DMS 273 treated with DMSO at 0.1 percent for 48 hours (cell line): Measurements from ENCODE around the gene EPHA4.

ENCODE experiments used
- DNase-seq: peaks from one replicate; lab custom pipeline; 2025; lab: John Stamatoyannopoulos, UW

EPHA4 gene

DNA sequence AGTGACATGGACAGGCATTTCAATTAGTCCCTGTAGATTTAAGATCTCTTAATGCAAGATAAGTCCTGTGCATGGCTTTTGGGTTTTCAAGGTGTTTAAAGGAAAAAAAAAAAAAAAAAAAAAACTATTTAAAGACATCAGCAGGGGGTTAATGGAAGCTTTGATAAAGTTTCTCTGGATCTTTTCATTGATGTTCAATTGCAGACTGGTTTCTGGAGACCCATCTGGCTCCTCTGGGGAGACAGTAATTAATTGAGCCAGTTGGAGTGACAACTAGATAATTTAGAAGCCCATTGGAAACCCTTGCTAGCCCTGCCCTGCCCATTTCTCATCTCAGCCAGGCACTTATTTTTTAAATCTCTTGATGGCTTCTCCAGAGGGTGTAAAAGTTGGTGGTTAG lies 98.7 kb downstream of the EPHA4 start:
- DNase-seq: no peak

DNA sequence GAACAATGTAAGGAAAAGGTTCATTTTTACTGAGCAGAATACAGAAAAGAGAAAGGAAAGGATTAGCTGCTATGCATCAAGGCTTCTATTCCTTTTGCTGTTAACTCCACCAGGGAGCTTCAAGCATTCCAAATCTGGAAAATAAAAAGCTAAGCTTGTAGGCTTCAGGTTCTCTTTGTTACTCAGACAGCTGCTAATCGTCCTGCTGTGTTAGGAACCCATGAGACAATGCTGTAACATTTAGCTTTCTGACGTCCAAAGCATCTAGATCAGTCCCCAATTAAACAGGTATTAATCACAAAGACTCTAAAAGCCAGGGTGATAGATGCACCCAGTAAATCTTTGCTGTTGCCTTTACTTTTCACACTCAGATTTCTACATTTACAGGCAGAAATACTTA lies 103.8 kb downstream of the EPHA4 start:
- DNase-seq: no peak

DNA sequence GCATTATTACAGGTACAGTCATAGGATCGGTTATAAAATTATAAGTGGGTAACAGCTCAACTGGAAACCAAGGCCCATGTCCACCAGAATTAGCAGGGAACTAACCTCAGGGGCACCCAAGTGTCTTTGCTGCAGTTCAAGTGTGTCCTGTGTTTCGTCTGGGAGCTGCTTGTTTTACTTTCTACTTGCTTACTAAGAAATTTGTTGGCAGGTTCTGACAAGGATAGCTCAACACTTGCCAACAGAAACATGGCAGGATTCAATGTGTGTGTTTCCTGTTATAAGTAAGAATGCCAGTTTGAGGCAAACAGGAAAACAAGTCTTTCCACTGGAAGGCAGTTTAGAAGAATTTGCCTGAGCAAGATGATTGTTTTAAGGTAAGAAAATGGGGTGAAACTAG lies 104.5 kb downstream of the EPHA4 start:
- no peak for DNase-seq

DNA sequence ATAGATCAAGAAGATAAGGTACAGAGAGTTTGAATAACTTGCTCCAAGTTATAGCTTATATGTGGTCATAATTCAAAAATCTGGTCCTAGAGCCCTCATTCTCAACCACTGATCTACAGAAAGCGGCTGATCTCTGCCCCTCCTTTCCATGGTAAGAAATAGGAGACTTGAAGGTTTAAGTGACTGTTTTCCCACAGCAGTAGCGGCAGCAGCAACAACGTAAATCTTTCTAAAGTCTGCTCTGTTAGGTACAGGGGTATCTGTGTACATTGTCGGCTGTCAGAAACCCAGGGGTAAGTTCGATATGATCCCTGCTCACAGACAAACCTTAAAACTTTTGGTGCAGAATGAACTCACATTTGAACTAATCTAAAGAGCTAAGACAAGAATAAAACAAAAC lies 105.4 kb downstream of the EPHA4 start:
- DNase-seq: no peak

DNA sequence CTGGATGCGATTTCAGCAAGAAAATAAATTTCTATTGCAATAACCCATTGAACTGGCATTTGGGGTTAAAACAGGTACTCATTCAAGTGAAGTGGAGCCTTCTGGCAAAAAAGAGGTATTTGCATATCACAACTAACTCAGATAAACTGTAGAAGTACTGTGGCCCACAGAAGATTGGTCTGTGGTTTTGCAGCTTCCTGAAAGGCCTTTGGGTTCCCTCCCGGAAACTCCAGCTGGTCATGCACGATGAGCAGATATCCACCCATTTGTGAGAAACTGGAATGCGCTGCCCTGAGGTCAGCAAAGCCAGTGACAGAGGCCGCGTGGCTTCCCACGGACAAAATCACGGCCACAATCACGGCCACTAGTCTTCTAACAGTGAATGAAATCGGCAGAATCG lies 106.3 kb downstream of the EPHA4 start:
- no peak for DNase-seq

DNA sequence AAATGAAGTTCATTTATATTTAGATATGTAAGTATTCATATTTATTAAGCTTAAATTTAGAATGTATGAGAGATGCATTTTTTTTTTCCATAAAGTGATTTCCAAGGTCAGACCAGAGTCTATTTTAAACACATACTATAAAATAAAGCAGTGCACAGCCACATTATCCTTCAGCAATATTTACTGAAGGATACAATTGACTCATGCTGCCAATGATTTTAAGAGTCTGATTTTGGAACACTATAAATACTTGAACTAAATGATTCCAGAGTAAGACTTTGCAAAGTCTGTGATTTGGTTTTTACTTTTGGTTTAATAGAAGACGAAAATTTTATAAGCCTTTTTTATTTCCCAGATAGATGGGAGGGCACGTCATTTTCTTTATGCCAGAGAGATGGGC lies 107.1 kb downstream of the EPHA4 start:
- no peak for DNase-seq

DNA sequence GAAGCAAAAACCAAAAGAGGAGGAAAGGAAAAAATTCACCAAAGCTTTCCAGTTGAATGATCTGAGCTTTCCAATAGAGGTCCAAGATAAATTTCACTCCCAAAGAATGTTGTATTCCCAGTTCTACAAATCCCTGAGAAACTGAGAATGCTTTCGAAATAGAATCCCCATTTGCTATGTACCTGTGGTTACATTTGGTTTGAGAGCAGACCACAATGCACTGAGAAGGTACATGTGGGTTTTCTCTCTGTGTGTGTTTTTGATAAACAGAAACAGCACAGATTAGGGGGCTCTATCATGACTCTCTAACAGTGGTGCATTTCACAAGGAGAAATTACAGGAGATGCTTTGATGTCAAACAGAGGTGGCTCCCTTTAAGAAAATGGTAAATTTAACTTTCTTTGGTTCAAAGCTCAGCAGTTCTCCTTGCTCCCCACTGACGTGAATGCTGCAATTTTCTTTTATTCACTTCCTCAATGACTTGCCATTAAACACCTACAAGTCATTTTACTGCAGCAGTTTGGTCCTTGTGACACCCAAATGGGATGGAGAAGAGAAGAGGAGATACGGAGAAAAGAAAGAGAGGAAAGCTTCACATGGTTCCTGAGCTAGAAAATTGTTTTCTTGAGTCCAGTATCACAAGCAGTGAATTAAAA lies 108.7 kb downstream of the EPHA4 start:
- no peak for DNase-seq

DNA sequence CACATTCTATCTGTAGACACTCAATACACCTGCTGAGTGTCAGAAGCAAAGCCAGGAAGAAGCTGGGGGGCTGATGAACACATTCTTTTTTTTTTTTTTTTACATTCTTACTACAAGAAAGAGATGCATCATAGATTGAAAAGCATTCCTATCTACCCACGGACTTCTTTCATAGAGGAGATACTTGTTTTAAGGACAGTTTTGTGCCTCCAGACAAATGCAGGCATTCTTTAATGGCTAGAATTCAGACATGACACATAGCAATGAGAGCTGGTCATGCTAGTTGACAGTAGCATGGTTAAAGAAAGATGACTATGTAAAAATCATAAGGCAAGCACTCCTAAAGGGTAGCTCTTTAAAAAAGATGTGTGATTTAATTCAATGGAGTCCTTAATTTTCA lies 110.2 kb downstream of the EPHA4 start:
- no peak for DNase-seq

DNA sequence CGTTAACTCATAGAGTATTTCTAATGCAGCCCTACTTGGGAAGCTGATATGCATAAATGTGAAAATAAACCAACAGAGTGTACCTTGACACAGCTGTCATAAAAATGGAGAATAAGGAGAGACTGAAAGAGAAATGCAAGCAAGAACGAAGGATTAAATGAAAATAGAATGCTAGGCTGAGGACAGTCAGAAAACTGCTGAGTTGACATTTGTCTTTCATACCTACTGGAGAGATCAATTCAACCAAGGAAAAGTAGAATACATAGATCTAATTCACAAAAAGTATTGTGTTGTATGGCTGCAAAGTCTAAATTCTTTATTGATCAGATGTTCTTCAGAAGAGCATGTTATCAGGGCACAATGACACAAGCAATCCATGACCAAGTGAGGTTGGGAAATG lies 112.0 kb downstream of the EPHA4 start:
- no peak for DNase-seq

DNA sequence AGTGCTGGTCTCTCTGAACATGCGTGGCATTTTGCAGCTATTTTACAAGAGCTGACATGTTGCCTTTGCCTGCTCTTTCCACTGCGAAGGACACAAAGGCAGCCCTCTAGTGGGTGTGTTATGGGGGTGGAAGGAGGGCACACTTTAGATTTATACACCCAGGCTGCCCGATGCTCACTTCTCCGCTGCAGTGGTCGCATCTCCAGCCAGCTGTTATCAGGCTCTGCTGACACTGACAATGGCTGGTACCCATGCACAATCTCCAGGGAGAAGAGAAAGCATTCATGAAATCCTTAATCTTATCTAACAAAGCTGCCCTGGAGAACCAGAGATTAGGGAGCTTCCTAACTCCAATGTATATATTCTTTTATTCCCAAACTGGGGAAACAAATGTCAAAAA lies 113.5 kb downstream of the EPHA4 start:
- no peak for DNase-seq

DNA sequence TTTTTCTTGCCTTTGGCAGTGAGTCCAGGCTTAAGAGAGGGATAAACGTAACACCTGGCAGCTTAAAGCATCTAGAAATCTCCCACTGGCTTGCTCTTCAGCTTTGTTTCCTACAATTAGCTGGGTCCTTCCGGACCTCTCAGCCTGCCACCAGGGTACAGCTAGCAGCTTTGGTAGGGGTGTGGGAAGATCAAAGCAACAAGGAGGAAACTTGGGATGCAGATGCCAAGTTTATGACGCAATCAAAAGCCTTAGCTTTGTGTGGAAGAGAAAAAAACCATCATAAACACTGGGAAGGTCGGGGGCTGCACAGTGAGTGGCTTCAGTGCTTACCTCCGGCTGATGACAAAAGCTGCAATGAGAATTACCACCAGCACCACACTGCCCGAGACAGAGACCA lies 116.9 kb downstream of the EPHA4 start:
- no peak for DNase-seq

DNA sequence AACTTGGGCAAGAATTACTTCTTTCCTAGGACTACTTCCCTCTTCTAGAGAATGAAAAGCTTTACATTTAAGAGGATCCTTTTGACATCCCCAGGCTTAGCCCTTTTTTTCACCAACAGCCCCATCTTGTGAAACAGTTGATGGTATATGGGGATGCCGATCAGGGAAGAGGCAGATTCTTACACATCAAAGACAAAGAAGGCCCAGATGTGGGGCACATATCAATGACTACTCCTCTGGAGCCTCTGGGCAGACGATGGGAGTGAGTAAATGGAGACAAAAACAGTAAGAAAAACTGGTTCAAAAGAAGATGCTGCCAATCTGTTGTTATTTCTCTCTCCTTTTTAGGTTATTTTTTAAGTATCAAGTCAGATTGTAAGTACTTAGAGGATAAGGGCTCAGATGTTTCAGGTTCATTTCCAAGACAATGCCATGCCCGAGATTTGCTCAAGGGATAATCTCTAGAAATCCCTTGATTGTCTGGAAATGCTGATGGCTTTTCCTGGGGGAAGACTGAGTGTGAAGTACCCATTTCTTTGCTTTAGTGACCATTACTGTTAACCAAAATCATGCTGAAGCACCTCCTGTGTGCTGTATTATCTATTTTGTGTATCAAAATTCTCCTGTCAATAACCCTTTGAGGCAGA lies 117.5 kb downstream of the EPHA4 start:
- no peak for DNase-seq

DNA sequence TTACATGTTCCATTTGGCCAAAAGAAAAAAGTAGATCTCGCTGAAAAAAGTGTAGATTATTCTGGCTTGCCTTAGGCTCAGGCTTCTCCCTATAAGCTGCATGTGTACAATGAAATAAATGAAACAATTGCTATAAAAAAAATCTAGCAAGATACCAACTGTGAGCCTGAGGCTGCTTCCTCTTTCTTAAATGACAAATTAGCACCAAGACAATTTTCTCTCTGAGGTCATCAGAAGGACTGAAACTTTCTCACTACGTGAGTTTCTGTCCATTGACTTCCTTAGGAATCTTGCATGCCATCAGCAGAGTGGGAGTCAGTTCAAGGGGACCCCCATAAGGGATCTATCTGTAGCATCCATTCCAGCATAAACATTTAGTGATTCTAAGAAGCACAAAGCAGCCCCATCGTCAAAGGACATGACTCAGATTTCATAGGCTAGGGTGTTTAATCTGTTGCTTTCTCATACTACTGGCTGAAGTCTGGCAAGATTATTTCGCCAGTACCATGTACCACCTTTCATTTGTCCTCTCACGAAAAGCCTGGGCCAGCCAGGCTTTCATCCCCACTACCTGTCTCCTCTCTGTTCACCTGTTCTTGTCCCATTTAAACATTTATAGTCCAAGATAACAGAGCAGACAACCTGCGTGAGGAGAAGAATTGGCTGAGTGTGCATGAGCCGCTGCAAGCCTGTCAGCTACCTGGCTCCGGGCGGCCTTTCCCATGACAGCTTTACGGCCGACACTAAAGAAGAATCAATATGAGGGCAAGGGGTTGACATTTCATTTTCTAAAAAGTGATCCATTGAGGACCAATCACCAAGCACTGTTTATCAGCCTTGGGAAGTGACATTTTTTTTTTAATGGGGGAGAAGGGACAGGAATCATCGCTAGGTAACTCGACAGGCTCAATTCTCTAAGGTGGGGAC lies 120.0 kb downstream of the EPHA4 start:
- no peak for DNase-seq

DNA sequence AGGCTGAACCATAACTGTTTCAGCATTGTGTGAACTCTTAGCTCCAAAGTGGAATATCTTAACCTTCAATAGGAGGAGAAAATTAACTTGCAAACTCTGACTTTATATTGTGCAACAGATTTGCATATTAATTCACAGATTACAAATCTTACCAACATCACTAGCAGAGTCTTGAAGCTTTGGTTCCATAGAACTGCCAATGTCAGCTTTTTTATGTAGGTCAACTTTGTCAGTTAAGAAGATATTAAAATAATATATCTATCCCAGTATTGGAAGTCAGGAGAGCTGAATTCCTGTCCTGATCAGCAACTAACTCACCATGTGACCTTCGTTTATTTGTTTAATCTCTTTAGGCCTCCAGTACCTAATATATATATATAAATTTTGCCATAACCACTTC lies 121.8 kb downstream of the EPHA4 start:
- no peak for DNase-seq

DNA sequence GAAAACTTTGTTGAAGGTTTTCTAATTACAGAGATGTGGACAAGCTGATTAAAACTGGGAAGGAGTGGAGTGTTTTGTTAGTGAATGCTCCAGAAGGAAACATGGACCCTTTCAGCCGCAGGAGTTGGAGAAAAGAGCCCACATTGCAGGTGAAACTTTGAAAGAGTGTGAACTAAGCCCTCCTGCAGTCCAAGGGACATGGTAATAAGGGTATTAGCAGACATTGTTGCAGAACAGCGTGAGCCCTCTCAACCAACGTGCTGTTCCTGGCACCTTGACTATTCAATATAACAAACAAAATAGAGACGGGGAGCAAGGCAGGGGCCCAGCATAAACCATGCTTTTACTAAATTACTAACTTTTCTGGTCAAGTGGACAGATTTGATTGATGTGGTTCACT lies 122.7 kb downstream of the EPHA4 start:
- no peak for DNase-seq

DNA sequence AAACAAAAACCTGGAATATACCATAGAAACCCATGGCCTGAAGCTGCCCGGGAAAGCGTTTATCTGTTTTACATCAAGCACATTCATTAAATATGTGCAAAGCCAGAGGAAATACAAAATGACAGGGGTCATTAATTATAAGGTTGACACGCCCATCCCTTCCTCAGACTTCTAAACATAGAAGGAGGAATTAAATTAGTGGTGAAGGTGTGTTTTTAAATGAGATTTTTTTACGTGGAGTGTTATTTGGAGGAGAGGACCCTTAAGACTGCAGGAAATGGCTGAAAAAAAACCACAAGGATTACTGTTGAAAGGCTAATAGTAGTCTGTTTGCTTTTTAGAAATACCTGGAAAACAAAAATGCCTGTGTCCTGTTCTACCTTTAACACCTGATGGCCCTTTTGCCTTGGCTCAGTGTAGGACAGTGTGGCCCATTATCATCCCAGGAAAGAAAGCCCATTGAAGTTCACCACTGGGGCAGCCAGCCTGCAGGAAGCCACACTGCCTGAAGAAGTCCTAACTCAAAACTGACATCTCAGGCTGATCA lies 123.2 kb downstream of the EPHA4 start:
- DNase-seq: no peak

DNA sequence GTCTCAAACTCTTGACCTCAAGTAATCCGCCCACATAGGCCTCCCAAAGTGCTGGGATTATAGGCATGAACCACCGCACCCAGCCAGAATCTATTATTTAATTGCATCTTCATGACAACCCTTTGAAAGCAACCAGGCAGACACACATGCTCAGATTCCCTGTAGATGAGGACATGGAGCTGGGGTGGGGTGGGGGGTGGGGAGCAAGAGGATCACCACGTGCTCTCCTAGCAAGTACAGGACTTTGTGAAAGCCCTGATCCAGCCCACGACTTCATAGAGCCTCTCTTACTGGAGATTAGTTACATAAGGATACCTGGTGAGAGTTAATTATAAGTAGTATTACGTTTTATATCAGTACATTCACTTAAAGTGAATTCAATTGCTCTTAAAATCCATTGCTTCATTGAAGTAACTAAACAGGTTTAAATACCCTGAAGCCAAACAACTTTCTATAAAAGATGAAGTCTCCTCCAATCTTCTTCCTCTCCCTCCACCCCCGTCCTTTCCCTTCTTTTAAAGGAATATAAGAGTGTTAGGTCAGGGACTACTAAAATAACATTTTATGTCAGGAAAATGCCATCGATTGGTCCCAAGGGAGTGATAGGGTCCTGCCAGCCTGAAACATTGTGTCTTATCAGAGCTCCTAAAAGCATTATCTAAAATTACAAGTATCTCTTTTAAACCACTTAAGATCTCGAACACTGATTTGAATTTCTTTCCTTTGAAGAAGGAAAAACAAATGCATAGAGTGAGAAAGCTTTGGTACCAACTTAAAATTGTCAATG lies 123.9 kb downstream of the EPHA4 start:
- no peak for DNase-seq

DNA sequence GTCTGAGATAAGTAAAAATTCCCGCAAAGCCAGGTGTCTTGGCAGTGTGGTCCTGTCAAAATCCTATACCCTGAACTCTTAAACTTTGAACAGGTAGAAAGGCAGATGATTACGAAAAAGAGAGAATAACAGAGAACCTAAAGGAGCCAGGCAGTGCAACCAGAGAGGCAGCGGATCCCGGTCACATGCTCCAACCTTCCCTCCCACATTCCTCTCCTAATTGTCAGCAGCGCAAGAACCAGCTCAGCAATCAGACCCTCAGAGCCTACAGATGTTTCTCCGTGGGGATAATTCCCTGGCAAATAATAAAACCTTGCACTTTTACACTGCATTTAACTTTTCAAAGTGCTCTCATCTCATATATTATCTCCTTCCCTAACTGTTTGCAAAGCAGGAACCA lies 124.8 kb downstream of the EPHA4 start:
- DNase-seq: no peak

DNA sequence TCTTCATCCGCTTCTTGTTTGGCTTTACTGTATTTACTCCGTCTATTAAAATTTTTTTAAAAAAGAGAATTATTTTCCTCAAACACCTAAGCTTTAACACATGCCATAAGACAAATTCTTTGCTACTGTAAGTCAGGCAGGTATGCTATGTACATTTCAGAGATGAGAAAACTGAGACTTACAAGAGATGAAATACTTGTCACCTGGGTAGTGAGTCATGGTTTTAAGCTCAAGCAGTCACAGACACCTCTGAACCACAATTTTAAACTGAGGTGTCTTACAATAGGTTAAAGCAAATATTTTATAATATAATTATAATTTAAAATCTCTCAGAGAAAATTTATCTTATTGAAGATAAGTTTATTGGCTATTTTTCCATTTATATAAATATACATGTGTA lies 126.0 kb downstream of the EPHA4 start:
- DNase-seq: no peak

DNA sequence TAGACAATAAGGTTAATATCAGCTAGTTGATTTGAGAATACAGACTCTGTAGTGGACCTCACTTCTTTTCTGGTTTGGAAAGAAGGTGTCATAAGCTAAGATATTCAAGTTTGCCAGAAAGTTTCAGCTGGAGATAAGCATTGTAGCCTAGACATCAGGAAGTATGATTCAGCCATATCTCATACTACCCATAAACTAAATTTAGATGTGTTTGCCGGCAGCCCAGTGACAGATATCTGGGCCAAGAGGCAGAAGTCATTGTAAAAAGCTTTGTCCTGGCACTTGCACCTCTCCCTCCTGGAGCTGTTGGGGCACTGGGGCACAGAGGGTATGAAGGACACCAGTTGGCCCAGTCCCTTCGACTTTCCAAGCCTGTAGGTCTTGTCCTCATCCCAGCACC lies 128.0 kb downstream of the EPHA4 start:
- no peak for DNase-seq

DNA sequence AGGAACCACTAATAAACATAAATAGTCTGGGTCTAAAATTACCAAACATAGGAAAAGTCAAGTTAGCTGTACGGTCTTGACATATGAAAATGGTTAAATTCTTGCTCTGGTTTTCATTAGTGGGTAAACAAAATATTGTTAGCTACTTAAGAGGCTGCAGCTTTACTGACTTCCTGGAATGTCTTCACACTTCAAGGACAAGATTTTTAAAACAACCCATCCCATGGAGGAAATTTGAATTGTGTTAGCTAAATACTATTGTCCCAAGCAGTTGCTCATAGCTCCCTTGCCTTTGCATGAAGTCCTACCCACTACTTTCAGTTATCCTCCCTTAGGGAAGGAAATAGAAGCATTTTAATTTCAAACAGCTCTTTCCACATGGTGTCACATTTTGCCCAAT lies 128.5 kb downstream of the EPHA4 start:
- no peak for DNase-seq

DNA sequence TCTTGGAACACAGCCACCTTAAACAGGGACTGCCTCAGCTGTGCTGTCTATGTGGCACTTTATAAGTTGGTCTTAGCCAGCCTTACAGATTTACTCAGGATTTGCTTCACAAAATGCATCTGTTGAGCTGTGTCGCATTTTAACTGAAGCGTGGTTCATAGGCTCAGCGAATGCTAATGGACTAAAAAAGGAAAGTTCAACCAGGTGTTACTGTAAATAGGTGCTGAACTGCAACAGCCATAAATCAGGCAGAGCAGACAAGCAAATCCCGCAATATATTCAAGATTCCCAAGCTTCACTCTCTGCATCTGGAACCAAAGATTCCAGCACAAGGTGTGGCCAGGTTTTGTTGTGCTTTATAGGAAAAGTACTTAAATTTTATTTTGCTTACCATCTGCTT lies 130.0 kb downstream of the EPHA4 start:
- DNase-seq: no peak
